SU-DHL-6 (cell line): ENCODE results near the gene UTP14C.
"Not testable (repeated sequence)": the region's sequence is repeated elsewhere in the genome, so short reads cannot be mapped to it uniquely, and the experiment has no call there.

Experiments
- CTCF ChIP-seq: fragments of 200-600 bp; sonication (generic); IDR thresholded peaks from one replicate; pipeline ENCODE4 v1.5.1; 2017; ENCODE audit warnings: antibody characterized with exemption, mild to moderate bottlenecking, low read length, moderate library complexity; ENCODE audit not compliant: insufficient read depth, poor library complexity, severe bottlenecking
- EZH2phosphoT487 ChIP-seq: fragments of 200-600 bp; sonication (generic), shearing (Covaris generic); conservative IDR thresholded peaks from 2 replicates; pipeline ENCODE4 v1.6.1; 2018; ENCODE audit warnings: mild to moderate bottlenecking, antibody characterized with exemption, low read length, moderate library complexity, mixed read lengths

GRCh38 chr13:52030401-52030800 lies 5.9 kb downstream of the UTP14C start:
- not testable (repeated sequence) for TF ChIP-seq CTCF, EZH2phosphoT487
